Brain microvascular endothelial cell (primary cell): Measurements from ENCODE around the gene MBTD1.

Source experiments
- DNase-seq: peaks from one replicate; pipeline ENCODE4 v3.0.0-alpha.2; 2020
- H3K27ac ChIP-seq: fragments of 250-450 bp; sonication (Bioruptor Pico); 2 replicates; pipeline ENCODE4 v1.5.1; 2020; ENCODE audit warnings: mild to moderate bottlenecking, moderate library complexity
- H3K27me3 ChIP-seq: fragments of 250-450 bp; sonication (Bioruptor Pico); replicated peaks from 2 replicates; pipeline ENCODE4 v1.5.1; 2020; ENCODE audit warnings: mild to moderate bottlenecking
- H3K36me3 ChIP-seq: fragments of 250-450 bp; sonication (Bioruptor Pico); replicated peaks from 2 replicates; pipeline ENCODE4 v1.5.1; 2020; ENCODE audit warnings: mild to moderate bottlenecking
- H3K4me3 ChIP-seq: 2 replicates; pipeline ENCODE4 v1.5.1; 2011; ENCODE audit warnings: low read depth, mild to moderate bottlenecking, control low read depth, low read length, moderate library complexity
- in situ Hi-C: cut with HindIII; loops from 2 replicates; pipeline ENCODE4 v1.10.0; 2017; ENCODE audit warnings: low sequenced_read_pairs, low pct_ligation_motif_present
- TF ChIP-seq, protein P1 (sequence below): IDR thresholded peaks from 2 replicates; pipeline ENCODE4 v1.5.1; 2011; ENCODE audit warnings: low read depth, mild to moderate bottlenecking, moderate library complexity, low read length, control low read depth, inconsistent platforms; ENCODE audit errors: missing control alignments

MBTD1 gene

DNA sequence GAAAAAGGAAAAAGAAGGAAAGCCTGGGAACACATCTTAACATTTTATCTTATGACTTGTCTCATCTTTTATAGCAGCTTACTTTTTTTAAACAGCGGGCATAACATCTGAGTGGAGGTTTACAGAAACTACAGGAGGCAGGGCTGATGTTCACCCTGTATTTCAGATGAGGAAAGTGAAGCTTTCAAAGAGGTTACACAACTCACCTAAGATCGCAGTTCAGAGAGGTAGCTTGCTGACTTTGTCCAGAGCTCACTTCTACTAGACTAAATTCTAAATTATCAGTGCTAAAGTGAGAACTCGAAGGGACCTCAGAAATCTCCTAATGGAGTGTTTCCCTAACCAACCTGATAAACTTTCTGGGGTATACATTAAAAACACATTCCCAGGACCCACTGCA lies 3.7 kb downstream of the MBTD1 start:
- in situ Hi-C loops, result no loop called here
- Histone ChIP-seq H3K4me3 (no peak overlapping the region), H3K36me3 (no peaks in the 10 kb centered on the region), H3K27me3 (no peaks in the 10 kb centered on the region), H3K27ac (no peak overlapping the region)
- no peak for DNase-seq
- TF ChIP-seq, protein P1, sequence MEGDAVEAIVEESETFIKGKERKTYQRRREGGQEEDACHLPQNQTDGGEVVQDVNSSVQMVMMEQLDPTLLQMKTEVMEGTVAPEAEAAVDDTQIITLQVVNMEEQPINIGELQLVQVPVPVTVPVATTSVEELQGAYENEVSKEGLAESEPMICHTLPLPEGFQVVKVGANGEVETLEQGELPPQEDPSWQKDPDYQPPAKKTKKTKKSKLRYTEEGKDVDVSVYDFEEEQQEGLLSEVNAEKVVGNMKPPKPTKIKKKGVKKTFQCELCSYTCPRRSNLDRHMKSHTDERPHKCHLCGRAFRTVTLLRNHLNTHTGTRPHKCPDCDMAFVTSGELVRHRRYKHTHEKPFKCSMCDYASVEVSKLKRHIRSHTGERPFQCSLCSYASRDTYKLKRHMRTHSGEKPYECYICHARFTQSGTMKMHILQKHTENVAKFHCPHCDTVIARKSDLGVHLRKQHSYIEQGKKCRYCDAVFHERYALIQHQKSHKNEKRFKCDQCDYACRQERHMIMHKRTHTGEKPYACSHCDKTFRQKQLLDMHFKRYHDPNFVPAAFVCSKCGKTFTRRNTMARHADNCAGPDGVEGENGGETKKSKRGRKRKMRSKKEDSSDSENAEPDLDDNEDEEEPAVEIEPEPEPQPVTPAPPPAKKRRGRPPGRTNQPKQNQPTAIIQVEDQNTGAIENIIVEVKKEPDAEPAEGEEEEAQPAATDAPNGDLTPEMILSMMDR, result no peak

DNA sequence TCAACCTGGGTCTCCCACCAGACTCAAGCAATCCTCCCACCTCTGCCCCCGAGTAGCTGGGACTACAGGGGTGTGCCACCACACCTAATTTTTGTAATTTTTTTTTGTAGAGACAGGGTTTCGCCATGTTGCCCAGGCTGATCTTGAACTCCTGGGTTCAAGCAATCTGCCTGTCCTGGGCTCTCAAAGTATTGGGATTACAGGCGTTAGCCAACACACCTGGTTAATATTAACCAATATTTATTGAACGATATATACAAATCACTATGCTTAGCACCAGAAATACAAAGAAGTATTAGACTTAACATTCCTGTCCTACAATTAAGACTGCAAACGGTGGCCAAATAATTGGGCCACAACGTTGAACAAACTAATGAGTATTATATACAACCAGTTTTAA lies 4.2 kb downstream of the MBTD1 start:
- no peak overlapping the region for H3K4me3 ChIP-seq
- no peaks in the 10 kb centered on the region for H3K36me3 ChIP-seq
- in situ Hi-C loops, result no loop called here
- TF ChIP-seq, protein P1, result no peak
- no peaks in the 10 kb centered on the region for H3K27me3 ChIP-seq
- H3K27ac ChIP-seq, result no peak overlapping the region
- DNase-seq, result no peak

DNA sequence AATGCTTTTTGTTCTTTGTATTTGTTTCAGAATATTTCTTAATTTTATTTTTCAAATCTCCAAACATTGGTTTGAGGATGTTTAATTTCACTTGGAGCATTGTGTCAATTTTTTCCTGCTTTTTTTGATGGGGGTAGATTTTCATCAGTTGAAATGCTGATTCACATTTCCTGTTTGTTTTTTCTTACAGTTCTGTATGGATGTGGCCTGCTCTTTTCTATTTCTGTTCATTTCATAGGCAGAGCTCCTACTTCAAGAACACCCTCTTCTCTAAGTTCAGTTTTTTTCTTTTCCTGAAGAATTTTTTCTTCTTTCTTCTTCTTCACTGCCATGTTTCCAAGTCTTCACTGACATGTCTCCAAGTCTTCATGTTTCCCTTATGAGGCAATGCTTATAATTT lies 8.8 kb downstream of the MBTD1 start:
- Histone ChIP-seq H3K27me3 (no peaks in the 10 kb centered on the region), H3K36me3 (no peaks in the 10 kb centered on the region), H3K4me3 (no peak overlapping the region), H3K27ac (peak overlapping the region; percentile 44)
- DNase-seq, result no peak
- TF ChIP-seq, protein P1, result no peak
- in situ Hi-C loops, result no loop called here

DNA sequence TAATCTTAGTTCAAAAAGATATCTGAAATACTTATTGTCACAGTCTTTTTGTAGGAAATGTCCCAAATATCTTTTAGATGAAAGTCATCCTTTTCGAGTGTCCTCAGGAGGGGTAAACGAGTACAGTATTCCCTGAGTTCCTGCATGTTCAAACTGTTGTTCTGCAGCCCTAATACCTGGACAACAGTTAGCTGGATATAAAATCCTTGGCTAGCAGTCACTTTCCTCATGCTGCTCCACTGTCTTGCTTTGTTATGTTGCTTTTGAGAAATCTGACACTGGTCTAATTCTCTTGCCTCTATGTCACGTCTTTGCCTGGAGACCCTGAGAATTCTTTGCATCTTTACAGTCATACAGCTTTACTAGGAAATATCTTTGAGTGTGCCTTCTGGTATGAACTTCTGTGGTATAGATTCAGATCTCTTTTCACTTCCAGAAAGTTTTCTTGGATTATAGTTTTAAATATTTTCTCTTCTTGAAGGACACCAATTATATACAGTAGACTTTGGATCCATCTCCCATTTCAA lies 9.5 kb downstream of the MBTD1 start:
- TF ChIP-seq, protein P1, result no peak
- H3K36me3 ChIP-seq, result no peaks in the 10 kb centered on the region
- in situ Hi-C loops, result no loop called here
- H3K27me3 ChIP-seq, result no peaks in the 10 kb centered on the region
- H3K4me3 ChIP-seq, result no peak overlapping the region
- DNase-seq, result peak; percentile 40
- peak overlapping the region; percentile 44 for H3K27ac ChIP-seq

DNA sequence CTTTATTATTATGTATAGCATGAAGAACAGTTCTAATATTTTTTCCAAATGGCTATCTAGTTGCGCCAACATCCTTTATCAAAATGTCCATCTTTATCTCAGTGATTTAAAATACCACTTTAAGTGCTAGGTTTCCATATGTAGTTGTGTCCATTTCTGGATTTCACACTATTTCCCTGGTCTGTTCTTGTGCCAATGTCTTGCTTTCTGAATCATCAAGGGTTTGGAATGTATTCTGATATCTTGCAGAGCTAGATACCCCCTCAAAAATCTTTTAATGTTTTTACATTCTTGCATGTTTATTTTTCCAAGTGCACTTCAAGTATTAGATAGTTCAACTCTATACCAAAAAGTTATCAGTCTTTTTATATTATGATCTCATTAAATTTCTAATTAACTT lies 14.3 kb downstream of the MBTD1 start:
- Histone ChIP-seq H3K4me3 (no peak overlapping the region), H3K36me3 (no peaks in the 10 kb centered on the region), H3K27me3 (no peaks in the 10 kb centered on the region), H3K27ac (no peak overlapping the region)
- DNase-seq, result no peak
- in situ Hi-C loops, result no loop called here
- TF ChIP-seq, protein P1, result no peak

DNA sequence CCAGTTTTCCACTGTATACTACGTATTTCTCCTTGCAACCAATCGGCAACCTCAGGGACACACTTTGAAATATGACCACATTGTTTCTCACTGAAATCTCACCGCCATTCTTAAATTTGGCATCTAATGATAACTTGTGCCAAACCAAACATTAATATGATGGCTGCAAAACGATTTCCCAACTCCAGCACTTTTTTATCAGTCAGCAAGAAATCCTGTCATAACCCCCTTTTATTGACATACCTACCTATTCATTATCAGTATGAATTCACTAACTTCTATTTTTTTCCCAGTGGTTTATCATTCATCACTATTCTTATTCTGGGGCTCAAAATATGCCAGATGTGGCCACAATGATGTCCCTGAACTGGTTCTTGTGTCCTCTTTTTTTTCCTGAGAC lies 15.8 kb downstream of the MBTD1 start:
- no peaks in the 10 kb centered on the region for H3K36me3 ChIP-seq
- H3K4me3 ChIP-seq, result no peak overlapping the region
- in situ Hi-C loops, result no loop called here
- no peaks in the 10 kb centered on the region for H3K27me3 ChIP-seq
- no peak overlapping the region for H3K27ac ChIP-seq
- DNase-seq, result no peak
- TF ChIP-seq, protein P1, result no peak
